GM20431 (cell line): ENCODE data around the gene ST3GAL2.
"Not testable (repeated sequence)": the region's sequence is repeated elsewhere in the genome, so short reads cannot be mapped to it uniquely, and the experiment has no call there.

ENCODE experiments used
- in situ Hi-C: fragments of 300-500 bp; cut with MseI, MboI; formaldehyde crosslinking; loops from one replicate; pipeline ENCODE4 v1.15.0; 2020; ENCODE audit warnings: low sequenced_read_pairs; ENCODE audit not compliant: unreplicated experiment

Gene ST3GAL2

DNA sequence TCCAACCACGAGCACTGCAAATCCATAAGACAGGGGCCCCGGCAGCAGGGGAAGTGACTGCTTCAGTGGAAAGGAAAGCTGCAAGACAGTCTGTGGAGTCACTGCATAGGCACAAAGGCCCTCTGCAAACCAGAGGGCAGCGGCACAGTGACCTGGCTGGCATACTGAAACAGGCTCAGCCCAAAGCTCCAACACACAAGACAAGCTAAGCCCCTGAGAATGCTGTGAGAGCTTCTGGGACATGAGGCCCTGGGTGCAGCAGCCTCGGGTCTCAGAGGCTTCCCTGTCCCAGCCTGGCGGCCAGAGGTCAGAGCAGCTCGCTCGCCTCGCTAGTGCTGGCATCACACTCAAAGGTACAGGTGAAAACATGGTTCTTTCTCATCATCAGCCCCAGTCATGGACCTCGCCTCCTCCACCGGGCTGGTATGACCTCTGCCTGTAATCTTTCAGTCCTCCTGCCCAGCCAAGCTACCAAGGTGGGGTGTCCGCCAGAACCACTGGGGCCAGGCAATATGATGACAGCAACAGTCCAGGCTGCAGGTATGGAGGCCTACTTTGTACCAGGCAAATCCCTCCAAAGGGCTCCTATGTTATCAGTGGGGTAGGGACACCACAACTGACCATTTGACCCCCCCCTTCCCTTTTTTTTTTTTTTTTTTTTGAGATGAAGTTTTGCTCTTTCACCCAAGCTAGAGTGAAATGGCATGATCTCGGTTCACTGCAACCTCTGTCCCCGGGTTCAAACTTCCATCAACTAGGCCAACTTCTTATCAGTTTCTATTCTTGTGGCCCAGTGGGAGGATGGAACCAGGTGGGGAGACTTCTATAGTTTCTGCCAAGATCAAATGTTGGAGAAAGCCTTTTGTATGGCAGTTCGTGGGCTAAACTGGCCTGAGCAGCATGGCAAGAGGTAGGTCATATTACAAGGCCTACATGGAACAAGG is 19.2 kb downstream of the ST3GAL2 start:
- in situ Hi-C loops = no loop called here

DNA sequence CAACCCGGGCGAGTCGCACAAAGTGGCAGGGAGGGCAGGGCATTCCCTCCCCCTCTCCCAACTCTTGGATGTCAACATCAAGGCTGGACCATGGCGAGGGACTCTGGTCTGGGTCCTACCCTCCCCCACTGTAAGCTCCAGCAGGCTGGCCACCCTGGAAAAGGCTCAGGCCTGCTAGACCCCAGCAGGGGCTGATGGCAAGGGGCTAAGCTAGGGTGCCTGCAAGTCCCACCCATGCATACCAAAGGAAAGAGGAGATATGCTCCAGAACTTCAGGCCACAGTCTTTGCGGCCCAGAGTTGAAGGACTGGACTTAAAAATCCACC is 19.9 kb downstream of the ST3GAL2 start:
- in situ Hi-C loops = no loop called here

DNA sequence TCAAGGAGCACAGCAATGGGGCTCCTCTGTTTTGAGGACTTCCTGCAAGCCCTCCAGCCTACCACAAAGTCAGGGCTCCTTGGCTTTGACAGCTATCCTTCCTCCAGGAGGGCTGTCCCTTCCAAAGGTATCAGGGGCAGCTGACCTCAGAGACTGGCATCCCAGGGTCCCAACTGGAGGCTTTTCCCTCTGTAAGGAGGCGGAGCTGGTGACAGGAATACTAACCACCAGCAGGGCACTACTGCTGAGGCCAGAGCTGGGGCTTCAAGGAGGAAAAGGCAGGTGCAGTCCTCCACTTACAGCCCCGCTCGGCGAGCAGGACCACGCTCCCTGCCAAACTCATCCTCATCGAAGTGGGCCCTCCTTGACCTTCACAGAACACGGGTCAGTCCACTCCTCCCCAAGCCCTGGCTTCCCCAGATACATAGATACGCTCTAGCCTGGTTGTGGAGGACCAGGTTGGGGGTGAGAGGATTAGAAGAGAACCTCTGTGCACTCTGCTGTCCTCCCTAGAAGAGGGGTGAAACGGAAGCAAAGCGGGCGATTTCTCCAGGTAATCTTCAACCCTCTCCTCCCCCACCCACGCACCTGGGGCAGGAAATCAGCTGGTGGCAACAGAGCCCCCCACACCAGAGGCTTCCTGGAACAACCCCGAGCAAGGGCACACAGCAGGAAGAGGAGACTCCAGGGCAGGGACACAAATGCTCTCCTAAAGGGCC is 20.5 kb downstream of the ST3GAL2 start:
- in situ Hi-C loops = no loop called here

DNA sequence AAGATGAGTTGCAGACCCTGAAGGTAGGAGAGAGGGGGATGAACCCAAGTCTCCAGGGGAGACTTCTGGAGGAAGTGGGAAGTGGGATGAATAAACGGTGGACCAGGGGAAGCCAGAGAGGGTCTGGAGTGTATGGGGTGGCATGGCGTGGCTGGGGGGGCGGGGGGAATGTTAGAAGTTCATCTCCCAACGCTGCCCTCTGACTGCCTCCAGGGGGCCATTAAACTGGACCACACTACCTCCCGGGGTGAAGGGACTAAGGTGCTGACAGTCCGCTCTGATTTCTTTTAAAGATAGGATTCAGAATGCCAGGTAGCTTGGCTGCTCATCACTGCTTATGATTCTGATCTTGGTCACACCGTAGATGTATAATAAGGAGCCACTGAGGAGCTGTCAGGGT is 21.2 kb downstream of the ST3GAL2 start:
- in situ Hi-C loops = no loop called here

DNA sequence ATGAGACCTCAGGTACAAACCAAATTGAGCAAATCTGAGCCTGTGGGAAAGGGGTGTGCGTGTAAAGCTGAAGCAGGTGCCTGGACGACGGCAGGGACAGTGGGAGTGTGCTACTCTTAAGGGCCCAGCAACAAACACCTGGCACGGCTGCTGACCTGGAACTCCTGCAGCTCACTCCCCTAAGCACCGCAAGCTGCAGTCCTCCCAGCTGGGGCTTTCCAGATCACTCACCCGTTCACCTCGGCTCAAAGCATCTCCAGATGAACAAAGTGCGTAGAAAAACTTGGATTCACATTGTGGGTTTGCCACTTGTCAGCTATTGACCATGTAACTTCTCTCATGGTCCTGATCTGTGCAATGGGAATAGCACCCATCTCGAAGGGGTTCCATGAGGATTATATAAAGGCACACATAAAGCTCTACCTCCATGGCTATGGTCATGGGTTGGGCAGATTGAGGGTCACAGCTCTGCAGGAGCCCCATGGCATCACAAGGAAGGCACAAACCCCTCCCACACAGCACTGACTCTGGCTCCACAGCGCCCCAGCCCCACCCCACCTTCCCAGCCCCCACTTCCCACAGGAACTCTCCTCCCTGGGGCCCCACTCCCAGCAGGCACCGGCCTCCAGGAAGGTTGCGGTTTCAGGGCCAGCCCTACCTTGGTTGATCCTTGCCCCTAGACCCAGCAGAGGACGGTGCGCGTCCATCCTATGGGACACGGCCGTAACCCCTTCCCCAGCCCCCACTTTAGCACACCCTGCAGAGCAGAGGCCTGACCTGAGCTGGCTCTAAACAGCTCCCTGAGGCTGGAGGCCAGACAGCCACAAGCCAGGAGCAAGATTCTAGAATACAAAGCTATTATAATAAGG is 21.9 kb downstream of the ST3GAL2 start:
- in situ Hi-C loops = no loop called here

DNA sequence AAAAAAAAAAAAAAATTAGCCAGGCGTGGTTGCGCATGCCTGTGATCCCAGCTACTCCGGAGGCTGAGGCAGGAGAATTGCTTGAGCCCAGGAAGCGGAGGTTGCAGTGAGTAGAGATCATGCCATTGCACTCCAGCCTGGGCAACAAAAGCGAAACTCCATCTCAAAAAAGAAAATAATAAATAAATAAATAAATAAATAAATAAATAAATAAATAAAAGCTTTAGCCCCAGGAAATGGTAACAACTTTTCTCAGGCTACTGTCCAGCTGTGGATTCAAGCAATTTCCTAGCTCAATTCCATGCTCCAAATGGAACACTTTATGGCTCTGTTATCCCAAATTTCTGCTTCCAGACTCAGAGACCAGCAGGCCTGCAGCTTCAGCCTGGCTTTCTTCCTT is 25.3 kb downstream of the ST3GAL2 start:
- in situ Hi-C loops = not testable (repeated sequence)

DNA sequence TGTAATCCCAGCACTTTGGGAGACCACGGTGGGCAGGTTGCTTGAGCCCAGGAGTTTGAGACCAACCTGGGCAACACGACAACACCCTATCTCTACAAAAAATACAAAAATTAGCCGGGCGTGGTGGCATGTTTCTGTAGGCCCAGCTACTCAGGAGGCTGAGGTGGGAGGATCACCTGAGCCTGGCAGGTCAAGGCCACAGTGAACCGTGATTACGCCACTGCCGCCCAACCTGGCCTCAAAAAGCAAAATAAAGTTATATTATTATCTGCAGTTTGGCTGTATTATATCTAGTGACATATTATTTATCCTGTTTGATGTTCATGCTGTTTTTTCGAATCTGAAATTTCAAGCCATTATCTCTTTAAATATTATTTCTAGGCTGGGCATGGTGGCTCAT is 26.5 kb downstream of the ST3GAL2 start:
- in situ Hi-C loops = no loop called here

DNA sequence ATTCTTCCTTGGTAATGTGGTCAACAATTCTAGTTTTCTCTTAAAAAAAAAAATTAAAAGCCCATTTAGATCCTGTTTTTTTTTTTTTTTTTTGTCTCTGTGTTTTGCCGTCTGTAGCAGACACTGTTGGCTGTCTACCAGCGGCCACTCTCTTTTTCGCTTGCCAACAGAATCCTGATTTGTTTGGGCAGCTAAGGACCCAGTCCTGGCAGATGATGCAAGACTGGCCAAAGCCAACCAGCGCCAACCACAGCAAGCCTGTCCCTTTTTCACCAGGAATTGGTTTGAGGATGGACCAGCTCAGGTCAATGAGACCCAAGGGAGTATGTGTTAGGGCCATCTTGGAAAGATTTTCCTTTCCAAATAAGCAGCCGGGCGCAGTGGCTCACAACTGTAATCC is 28.2 kb downstream of the ST3GAL2 start:
- in situ Hi-C loops = no loop called here

DNA sequence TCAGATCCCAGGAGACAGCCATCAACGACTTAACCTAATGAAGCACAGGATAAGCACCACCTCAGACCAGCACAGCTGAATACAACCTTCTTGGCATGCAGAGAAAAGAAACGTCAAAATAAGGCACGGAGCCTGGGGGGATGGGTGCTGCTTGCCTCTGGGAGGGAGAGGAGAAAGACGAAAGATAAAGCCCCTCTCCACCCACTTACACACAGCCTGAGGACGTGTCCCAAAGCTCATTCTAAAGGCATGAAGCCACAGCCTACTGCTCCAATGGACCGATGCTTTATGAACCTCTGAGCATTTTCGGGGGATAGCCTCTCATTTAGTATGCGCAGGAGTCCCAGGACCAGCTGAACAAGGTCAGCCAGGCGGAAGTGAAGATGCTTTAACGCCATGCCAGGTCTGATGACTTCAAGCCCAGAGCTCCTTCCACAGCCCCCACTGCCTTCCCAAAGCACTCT is 31.1 kb downstream of the ST3GAL2 start:
- in situ Hi-C loops = no loop called here

DNA sequence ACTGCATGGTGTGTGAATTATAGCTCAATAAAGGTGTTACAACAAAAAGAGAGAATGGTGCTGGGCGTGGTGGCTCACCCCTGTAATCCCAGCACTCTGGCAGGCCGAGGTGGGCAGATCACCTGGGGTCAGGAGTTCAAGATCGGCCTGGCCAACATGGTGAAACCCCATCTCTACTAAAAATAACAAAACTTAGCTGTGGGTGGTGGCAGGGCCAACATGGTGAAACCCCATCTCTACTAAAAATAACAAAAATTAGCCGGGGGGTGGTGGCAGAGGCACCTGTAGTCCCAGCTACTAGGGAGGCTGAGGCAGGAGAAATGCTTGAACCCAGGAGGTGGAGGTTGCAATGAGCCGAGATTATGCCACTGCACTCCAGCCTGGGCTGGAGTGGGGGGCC is 32.8 kb downstream of the ST3GAL2 start:
- in situ Hi-C loops = not testable (repeated sequence)

DNA sequence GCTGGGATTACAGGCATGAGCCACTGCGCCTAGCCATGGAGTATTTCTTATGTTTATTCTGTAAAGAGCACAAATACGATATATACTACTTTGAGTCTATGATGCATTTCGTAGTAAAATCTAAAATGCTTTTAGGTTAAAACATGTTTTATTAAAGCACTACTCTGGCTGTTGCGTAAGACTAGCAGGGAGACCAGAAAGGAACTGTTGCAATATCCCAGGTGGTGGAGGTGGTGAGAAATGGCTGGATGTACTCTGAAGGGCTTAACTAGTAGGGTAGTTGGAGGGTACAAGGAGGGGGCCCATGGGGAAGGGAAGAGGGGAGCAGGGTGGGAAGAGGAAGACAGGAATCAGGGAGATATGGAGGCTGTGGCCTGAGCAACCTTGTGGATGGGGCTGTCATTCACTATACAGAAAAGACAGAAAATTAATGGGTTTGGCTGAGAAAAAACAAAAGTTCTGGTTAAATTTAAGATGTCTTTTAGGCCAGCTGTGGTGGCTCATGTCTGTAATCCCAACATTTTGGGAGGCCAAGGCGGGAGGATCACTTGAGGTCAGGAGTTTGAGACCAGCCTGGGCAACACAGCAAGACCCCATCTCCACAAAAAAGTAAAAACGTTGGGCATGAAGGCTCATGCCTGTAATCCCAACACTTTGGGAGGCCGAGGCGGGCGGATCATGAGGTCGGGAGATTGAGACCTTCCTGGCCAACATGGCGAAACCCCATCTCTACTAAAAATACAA is 35.8 kb downstream of the ST3GAL2 start:
- in situ Hi-C loops = no loop called here

DNA sequence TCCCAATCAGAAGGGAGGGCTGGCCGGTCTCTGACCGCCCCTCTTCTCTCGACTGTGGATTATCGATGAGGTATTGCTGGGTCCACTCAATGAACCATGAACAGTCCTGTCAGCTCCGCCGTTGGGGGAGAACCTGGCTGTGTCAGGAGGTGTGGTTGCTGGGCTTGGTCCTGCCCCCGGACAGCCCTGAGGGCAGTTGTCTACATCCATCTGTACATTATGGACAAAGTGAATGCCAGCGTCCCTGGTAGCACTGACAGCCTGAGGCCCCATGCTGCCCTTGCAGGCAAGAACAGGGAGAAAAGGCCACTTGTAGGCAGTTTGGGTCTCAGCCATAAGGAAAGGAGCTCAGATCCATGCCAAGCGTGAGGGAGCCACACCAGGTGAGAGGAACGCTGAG is 38.9 kb downstream of the ST3GAL2 start:
- in situ Hi-C loops = no loop called here

DNA sequence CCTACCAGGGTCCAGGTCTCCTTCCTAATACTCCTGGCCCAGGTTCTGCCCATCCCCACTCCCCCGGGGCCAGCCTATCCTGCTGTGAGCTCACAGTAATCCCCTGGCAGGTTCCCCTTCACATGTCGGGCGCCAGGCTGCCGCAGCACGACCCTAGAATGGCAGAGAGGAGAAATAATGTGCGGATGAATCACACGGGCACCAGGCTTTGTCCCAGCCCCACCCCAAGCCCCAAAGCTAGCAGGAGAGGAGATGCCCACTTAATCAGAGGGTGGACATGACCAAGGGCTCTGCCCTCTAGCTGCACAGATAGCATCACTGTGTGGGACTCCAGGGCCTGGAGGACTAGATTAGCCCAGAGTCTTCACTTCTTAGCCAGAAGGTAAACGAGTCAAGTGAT is 39.5 kb downstream of the ST3GAL2 start:
- in situ Hi-C loops = no loop called here

DNA sequence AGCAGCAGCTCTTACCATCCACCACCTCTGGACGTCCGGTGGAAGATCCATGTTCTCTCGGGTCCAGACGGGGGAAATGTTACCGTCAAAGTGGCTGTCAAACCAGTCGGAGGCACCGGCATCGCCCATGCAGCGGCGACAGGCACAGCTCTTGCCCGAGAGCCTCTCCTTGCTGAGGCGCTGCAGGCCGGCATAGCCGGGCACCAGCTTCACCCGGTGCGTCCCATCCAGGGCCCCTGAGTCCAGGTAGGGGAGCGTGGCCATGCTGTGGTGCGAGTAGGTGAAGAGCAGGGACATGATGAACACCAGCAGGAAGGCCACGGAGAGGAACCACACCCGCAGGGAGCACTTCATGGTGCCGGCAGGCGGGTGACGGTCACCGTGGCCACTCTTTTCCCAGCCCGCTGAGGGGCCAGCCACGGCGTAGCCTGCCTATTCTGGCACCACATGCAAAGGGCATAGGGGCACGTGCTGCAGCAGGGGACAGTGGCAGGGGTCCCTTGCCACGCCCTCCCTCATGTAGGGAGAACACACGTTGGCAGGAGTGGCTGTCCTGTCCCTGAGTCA is 40.6 kb downstream of the ST3GAL2 start:
- in situ Hi-C loops = no loop called here

DNA sequence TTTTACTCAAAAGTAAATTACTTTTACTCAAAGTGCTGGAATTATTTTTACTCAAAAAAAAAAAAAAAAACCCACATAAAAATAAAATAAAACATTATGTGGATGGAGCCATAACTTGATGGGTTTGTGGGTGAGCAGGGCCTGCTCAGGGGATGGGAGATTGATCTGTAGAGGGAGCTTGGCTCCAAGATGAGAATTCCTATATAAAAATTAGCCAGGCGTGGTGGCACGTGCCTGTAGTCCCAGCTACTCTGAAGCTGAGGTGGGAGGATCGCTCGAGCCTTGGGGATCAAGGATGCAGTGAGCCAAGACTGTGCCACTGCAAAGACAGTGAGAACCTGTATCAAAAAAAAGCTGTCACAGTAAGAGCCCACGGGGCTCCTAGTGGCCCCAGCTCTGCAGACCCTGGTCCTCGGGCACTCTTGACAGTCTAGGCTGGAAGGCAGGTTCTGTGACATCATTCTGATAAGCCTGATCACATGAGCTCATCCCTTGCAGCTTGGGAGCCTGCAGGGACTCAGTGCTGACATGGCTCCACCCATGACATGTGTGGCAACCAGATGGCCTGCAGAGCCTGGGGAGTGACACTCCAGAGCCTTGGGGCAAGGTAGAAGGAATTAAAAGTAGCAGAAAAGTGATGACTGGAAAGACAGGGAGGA is 42.5 kb downstream of the ST3GAL2 start:
- in situ Hi-C loops = no loop called here

DNA sequence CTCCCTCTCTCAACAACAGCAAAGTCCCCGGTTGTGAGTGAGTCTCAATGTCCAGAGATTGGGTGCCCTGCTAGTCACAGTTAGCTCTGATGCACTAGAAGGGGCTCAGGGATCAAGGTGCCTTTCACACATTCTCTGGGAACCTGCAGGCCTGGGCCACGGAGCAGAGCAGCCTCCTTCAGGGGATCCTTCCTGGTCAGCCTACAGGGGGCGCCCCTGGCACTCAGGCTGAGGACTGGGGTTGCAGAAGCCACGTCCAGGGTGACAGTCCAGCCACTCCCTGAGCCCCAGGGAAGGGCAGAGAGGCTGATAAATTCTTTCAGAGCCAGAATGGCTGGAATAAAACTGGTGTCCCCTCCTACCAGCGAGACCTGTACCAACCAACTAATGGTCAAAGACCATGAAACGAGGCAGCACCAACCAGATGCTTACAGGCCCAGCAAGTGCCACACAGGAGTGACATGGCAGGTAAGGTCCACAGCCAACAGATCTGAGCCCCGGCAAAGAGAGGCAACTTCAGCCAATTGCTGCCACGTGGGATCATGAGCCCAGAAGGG is 43.5 kb downstream of the ST3GAL2 start:
- in situ Hi-C loops = no loop called here

DNA sequence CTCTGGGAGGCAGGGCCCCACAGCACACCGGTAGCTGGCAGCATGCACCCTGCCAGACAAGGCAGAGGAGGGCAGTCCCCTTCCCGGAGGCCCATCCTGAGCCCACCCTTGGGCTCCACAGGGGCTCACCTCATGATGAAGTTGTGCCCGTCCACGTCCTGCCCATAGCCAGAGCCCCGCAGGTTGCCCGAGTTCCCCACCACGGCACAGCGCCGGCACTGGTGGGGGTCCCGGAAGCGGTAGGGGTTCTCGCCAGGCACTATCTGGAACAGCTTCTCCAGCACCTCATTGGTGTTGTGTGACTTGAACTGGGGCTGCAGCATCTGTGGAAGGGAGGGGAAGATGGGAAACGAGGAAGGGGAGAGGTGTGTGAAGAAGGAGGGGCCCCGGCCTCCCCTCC is 44.0 kb downstream of the ST3GAL2 start:
- in situ Hi-C loops = no loop called here

DNA sequence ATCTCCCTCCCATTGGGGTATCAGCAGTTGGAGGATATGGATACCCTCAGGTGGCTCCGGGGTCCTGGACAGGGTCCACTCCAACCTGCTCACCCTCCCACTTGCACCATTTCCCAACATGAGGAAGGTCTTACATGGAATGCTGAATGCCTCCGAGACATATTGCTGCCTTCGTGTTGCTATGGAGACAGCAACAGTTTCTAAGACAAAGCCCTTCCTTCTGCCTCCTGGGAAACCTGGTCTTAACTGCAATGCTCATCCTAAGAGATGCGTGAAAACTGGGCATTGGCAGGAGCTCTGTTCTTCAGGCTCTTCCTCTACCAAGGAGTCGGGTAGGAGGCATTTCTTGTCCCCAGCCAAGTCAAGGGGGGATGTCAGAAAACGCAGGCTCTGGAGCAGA is 45.2 kb downstream of the ST3GAL2 start:
- in situ Hi-C loops = no loop called here

DNA sequence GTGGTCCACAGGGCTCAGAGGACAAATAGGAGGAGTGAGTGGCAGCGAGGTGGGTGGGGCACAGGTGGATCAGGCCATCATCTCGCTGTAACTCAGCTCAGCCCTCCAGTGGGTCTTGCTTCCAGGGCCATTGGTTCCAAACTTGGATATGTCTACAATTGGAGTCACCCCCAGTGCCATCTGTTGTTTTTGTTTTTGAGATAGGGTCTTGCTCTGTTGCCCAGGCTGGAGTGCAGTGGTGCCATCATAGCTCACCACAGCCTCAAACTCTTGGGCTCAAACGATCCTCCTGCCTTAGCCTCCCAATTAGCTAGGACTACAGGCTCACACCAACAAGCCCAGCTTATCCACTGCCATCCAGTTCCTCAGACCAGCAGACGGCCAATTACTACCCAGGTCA is 46.3 kb downstream of the ST3GAL2 start:
- in situ Hi-C loops = no loop called here
